Measurements from ENCODE around the gene ZBED1. TPM values are rescaled to one million over a fixed set of nuclear protein-coding genes. Genes with fewer than 3 reads are reported as not detected.

Gene ZBED1
- total RNA-seq, 4 donors from 2014 or later: 42.4 to 76.4 (median 56.5) TPM

DNA sequence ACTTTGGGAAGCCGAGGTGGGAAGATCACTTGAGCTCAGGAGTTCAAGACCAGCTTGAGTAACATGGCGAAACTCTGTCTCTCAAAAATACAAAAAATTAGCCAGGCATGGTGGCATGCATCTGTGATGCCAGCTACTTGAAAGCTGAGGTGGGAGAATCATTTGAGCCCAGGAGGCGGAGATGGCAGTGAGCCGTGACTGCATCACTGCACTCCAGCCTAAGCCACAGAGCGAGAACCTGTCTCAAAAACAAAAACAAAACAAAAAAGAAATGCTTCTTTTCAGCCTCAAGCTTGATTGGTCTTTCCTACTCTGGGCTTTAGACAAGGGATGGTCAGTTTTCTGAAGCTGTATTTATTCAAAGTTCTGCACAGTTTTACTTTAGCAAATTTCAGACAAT lies 15.8 kb upstream of the ZBED1 start:
- no peak overlapping the region for H3K4me3 ChIP-seq (ENCODE audit: low read depth, poor library complexity, severe bottlenecking)
- intact Hi-C loops (cut with DNase I; ENCODE audit: low total_unique reads): no loop called here
- WGBS, 2 donors: 79 to 85% methylated on average over 5 of the region's 5 CpGs

DNA sequence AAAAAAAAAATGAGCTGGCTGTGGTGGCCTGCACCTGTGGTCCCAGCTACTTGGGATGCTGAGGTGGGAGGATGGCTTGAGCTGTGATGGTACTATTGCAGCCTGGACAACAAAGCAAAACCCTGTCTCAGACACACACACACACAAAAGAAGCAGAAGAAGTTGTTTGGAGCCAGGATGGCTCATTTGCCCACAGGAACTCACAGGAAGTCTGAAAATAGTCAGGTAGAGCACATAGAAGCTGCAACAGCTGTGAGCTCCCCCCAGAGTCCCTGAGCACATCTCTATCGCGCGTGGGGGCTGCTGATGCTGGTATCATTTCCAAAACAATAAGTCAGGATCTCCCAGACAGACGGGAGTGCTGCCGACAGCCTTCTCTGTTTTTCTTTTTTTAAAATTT lies 13.4 kb upstream of the ZBED1 start:
- intact Hi-C loops (cut with DNase I; ENCODE audit: low total_unique reads): no loop called here
- no peak overlapping the region for H3K4me3 ChIP-seq (ENCODE audit: low read depth, poor library complexity, severe bottlenecking)
- TF ChIP-seq, protein P1, sequence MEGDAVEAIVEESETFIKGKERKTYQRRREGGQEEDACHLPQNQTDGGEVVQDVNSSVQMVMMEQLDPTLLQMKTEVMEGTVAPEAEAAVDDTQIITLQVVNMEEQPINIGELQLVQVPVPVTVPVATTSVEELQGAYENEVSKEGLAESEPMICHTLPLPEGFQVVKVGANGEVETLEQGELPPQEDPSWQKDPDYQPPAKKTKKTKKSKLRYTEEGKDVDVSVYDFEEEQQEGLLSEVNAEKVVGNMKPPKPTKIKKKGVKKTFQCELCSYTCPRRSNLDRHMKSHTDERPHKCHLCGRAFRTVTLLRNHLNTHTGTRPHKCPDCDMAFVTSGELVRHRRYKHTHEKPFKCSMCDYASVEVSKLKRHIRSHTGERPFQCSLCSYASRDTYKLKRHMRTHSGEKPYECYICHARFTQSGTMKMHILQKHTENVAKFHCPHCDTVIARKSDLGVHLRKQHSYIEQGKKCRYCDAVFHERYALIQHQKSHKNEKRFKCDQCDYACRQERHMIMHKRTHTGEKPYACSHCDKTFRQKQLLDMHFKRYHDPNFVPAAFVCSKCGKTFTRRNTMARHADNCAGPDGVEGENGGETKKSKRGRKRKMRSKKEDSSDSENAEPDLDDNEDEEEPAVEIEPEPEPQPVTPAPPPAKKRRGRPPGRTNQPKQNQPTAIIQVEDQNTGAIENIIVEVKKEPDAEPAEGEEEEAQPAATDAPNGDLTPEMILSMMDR (IDR thresholded peaks at IDR 0.05): no peak
- TF ChIP-seq POLR2A (IDR thresholded peaks at IDR 0.05): no peak
- WGBS, 2 donors: 55 to 65% methylated on average over 5 of the region's 5 CpGs
- DNase-seq (ENCODE audit: low spot score in 2 of 2): no peak

More for the DNA sequence above, 15.8 kb upstream of the ZBED1 start:
- TF ChIP-seq, protein P1 (IDR thresholded peaks at IDR 0.05): no peak
- TF ChIP-seq POLR2A (IDR thresholded peaks at IDR 0.05): no peak
- no peak for DNase-seq (ENCODE audit: low spot score in 2 of 2)

DNA sequence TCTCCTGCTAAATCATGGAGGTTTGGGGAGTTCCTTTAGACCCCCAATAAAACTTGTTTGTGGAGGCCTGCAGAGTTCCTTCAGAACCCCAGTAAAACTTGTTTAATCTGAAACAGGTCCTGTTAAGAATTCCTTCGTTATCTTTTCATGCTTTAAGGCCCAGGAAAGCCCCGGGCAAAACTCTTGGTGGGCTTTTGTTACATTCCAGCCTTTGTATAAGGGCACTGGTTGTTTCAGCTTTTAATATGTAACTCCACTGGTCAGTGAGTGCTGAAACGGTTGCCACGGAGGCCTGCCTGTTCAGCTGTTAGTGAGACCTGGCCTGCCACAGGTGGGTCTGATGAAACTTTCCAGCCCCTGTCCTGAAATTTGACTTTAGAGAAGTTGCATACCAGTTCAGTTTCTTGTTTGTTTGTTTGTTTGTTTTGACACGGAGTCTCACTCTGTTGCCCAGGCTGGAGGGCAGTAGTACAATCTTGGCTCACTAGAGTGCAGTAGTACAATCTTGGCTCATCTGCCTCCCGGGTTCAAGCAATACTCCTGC lies 12.4 kb upstream of the ZBED1 start:
- intact Hi-C loops (cut with DNase I; ENCODE audit: low total_unique reads): no loop called here
- no peak overlapping the region for H3K4me3 ChIP-seq (ENCODE audit: low read depth, poor library complexity, severe bottlenecking)
- 70 to 80% methylated on average over 6 of the region's 6 CpGs for WGBS, 2 donors
- DNase-seq (ENCODE audit: low spot score in 2 of 2): no peak
- TF ChIP-seq, protein P1 (IDR thresholded peaks at IDR 0.05): no peak
- no peak for TF ChIP-seq POLR2A (IDR thresholded peaks at IDR 0.05)

DNA sequence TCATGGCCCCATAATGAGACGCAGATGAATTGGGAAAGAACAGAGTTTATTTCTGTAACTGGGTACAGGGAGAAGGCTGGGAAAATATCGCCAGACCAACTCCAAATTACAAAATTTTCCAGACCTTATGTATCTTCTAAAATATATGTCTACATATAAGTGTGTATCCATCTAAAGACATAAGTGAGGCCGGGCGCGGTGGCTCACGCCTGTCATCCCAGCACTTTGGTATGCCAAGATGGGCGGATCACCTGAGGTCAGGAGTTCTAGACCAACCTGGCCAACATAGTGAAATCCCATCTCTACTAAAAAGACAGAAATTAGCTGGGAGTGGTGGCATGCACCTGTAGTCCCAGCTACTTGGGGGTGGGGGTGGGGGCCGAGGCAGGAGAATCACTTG lies 11.7 kb upstream of the ZBED1 start:
- WGBS, 2 donors: 90 to 93% methylated on average over 8 of the region's 8 CpGs
- intact Hi-C loops (cut with DNase I; ENCODE audit: low total_unique reads): no loop called here
- no peak overlapping the region for H3K4me3 ChIP-seq (ENCODE audit: low read depth, poor library complexity, severe bottlenecking)
- TF ChIP-seq, protein P1 (IDR thresholded peaks at IDR 0.05): no peak
- no peak for TF ChIP-seq POLR2A (IDR thresholded peaks at IDR 0.05)
- DNase-seq (ENCODE audit: low spot score in 2 of 2): no peak

DNA sequence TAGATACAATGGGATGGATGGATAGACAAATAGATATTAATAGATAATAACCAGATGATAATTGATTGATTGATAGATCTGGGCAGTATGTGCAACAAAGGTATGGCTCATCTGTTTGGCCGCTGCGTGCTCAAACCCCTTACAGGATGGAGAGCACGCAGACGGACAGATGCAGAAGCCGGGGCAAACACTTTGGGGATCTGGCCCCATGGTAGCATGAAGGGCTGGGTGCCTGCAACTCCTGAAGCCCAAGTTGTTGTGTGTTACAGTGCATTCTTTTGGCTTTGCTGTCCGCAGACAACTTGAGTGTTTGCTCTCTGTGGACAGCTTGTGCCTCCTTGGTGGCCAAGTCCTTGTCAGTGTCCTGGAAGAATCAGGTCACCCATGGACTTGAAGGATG lies 10.6 kb upstream of the ZBED1 start:
- intact Hi-C loops (cut with DNase I; ENCODE audit: low total_unique reads): no loop called here
- no peak for DNase-seq (ENCODE audit: low spot score in 2 of 2)
- no peak overlapping the region for H3K4me3 ChIP-seq (ENCODE audit: low read depth, poor library complexity, severe bottlenecking)
- TF ChIP-seq POLR2A (IDR thresholded peaks at IDR 0.05): no peak
- TF ChIP-seq, protein P1 (IDR thresholded peaks at IDR 0.05): no peak
- 97% methylated on average over 6 of the region's 6 CpGs for WGBS, 2 donors

All from lower leg skin (tissue), 4 donors.